OCI-LY3 (cell line): Measurements from ENCODE around the gene IL1R1.
A peak's percentile ranks its signal among the peaks of the same experiment; 100 is the strongest.

Experiments
- H2AFZ ChIP-seq: fragments of 200-600, 300-600 bp; shearing (Covaris generic); 2 replicates; pipeline ENCODE4 v1.6.0; 2014; ENCODE audit warnings: antibody characterized with exemption, low read depth, low read length
- H3K27ac ChIP-seq: fragments of 200-600, 300-600 bp; sonication (generic); 2 replicates; pipeline ENCODE4 v1.5.1; 2014; ENCODE audit warnings: mild to moderate bottlenecking, low read length, moderate library complexity, mixed read lengths
- H3K27me3 ChIP-seq: fragments of 200-600, 300-600 bp; sonication (generic); 2 replicates; pipeline ENCODE4 v1.6.1; 2014; ENCODE audit warnings: low read depth, low read length, mixed read lengths
- H3K36me3 ChIP-seq: fragments of 200-600, 300-600 bp; sonication (generic); replicated peaks from 2 replicates; pipeline ENCODE3; 2014; ENCODE audit warnings: low read depth, low read length, mixed read lengths
- H3K4me1 ChIP-seq: fragments of 300-600, 200-600 bp; sonication (generic); 2 replicates; pipeline ENCODE4 v1.6.1; 2014; ENCODE audit warnings: low read length, mixed read lengths
- H3K4me2 ChIP-seq: fragments of 200-600, 300-600 bp; sonication (generic); 2 replicates; pipeline ENCODE4 v1.6.1; 2014; ENCODE audit warnings: low read length, mixed read lengths
- H3K4me3 ChIP-seq: fragments of 300-600, 200-600 bp; sonication (generic); 2 replicates; pipeline ENCODE4 v1.5.1; 2014; ENCODE audit warnings: antibody characterized with exemption, mild to moderate bottlenecking, low read length, moderate library complexity
- H3K79me2 ChIP-seq: fragments of 300-600, 200-600 bp; shearing (Covaris generic); 2 replicates; pipeline ENCODE4 v1.6.1; 2014; ENCODE audit warnings: mild to moderate bottlenecking, low read length, mixed read lengths
- H3K9ac ChIP-seq: fragments of 300-600, 200-600 bp; shearing (Covaris generic); 2 replicates; pipeline ENCODE4 v1.6.0; 2014; ENCODE audit warnings: mild to moderate bottlenecking, low read length, moderate library complexity
- H3K9me3 ChIP-seq: fragments of 200-600, 300-600 bp; shearing (Covaris generic); 2 replicates; pipeline ENCODE4 v1.6.1; 2014; ENCODE audit warnings: low read length, mixed read lengths; ENCODE audit not compliant: insufficient read depth
- H4K20me1 ChIP-seq: fragments of 200-600, 300-600 bp; sonication (generic); 2 replicates; pipeline ENCODE4 v1.6.1; 2016; ENCODE audit warnings: low read length, mixed read lengths; ENCODE audit not compliant: insufficient read depth
- CTCF ChIP-seq: fragments of 200-600, 300-600 bp; sonication (generic); IDR thresholded peaks from 2 replicates; pipeline ENCODE4 v1.5.1; 2014; ENCODE audit warnings: antibody characterized with exemption, low read length, low read depth
- EZH2phosphoT487 ChIP-seq: fragments of 200-600 bp; shearing (Covaris generic); IDR thresholded peaks from 2 replicates; pipeline ENCODE4 v1.6.1; 2018; ENCODE audit warnings: antibody characterized with exemption, mixed run types, low read depth

IL1R1 gene

GRCh38 chr2:102112692-102113665 lies 29.6 kb upstream of the IL1R1 start:
- no peaks in the 10 kb centered on the region for H3K79me2 ChIP-seq
- H3K27me3 ChIP-seq, result no peaks in the 10 kb centered on the region
- no peak overlapping the region for H3K4me3 ChIP-seq
- H3K4me1 ChIP-seq, result peaks cover 46% of the 10 kb centered on the region
- H3K9ac ChIP-seq, result no peak overlapping the region
- no peak for TF ChIP-seq CTCF
- no peak for TF ChIP-seq EZH2phosphoT487
- no peak overlapping the region for H3K4me2 ChIP-seq
- no peaks in the 10 kb centered on the region for H3K9me3 ChIP-seq
- H3K36me3 ChIP-seq, result no peaks in the 10 kb centered on the region
- H3K27ac ChIP-seq, result no peak overlapping the region
- no peak overlapping the region for H2AFZ ChIP-seq
- H4K20me1 ChIP-seq, result no peaks in the 10 kb centered on the region

DNA sequence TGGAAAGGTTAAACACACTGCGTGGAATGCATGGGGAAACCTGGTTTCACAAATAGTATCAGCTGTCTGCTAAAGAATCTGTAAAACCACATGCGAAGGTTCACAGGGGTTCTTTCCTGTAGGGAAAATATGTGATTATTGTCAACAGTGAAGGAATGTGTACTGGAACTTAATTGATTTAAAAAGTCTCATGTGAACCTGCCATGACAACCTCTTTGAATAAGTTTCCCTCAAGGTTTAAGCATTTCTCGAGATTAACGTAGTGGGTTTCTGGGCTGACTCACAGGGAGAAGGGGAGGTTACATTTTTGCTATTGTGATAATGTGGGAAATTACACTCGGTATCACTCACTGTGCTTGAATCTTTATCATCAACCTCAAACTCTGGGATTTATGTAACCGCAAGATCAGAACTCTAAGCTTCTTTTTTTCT lies 28.2 kb upstream of the IL1R1 start:
- H3K9ac ChIP-seq, result no peak overlapping the region
- no peaks in the 10 kb centered on the region for H3K9me3 ChIP-seq
- H2AFZ ChIP-seq, result no peak overlapping the region
- no peaks in the 10 kb centered on the region for H3K79me2 ChIP-seq
- no peak overlapping the region for H3K27ac ChIP-seq
- peak overlapping the region; percentile 9; the same call in 1 of the 2 replicates for H3K4me3 ChIP-seq
- H3K27me3 ChIP-seq, result no peaks in the 10 kb centered on the region
- peaks cover 46% of the 10 kb centered on the region for H3K4me1 ChIP-seq
- H4K20me1 ChIP-seq, result no peaks in the 10 kb centered on the region
- TF ChIP-seq CTCF (no peak), EZH2phosphoT487 (no peak)
- peak overlapping the region; percentile 58 for H3K4me2 ChIP-seq
- no peaks in the 10 kb centered on the region for H3K36me3 ChIP-seq

GRCh38 chr2:102114851-102115497 lies 27.6 kb upstream of the IL1R1 start:
- Histone ChIP-seq H3K36me3 (no peaks in the 10 kb centered on the region), H3K9ac (no peak overlapping the region), H3K79me2 (no peaks in the 10 kb centered on the region), H3K27me3 (no peaks in the 10 kb centered on the region), H3K27ac (no peak overlapping the region), H3K4me3 (peak overlapping the region; percentile 12), H3K9me3 (no peaks in the 10 kb centered on the region), H2AFZ (no peak overlapping the region), H3K4me1 (peaks cover 46% of the 10 kb centered on the region), H3K4me2 (peak overlapping the region; percentile 58), H4K20me1 (no peaks in the 10 kb centered on the region)
- no peak for TF ChIP-seq CTCF
- no peak for TF ChIP-seq EZH2phosphoT487
